Measurements from ENCODE around the gene ISL2. TPM values are rescaled to one million over a fixed set of nuclear protein-coding genes. Genes with fewer than 3 reads are reported as not detected.

Gene ISL2
- total RNA-seq, 2 donors from 2014 or later, result 0.51 to 0.66 TPM

DNA sequence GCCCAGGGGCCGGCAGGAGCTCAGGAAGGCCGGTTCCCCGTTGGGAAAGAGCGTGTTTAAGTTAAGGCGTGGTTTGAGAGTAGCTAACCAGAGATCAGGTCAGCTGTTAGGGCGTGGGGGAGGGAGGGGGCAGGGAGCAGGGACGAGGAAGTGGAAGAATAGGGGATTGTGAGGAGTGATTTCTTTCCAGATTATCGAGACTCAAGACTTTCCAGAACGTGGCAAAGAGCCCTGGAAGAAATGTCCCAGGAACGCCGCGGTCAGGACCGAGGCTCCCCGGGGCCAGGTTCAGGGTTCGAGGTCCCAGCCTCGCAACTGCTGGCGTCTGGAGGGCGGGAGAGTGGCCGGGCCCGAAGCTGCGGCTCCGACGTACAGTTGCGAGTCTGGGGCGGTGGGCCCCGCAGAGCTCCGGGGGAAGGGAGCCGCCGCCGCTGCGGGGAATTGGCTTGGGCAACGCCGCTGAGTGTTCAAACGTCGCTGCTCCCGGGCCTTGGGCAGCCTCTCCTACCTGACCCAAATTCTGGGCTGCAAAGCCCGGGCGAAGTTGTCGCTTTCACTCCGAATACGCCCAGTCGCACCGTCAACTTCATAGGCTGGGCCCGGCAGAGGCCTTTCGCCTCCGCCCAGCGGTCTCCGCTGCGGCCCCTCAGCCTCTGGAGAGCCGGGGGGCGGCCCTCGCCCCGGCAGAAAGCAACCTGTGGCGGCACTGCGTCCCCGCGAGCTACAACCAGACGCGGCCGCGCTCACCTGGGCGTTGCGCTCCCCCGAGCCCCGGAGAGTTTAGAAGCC, 9.5 kb downstream of the ISL2 start:
- Mint-ChIP-seq H3K36me3 (ENCODE audit: low read depth) (no peaks in the 10 kb centered on the region), H3K9me3 (peaks cover 2% of the 10 kb centered on the region), H3K4me1 (peaks cover 22% of the 10 kb centered on the region), H3K4me3 (peak overlapping the region; percentile 54), H3K27me3 (ENCODE audit: insufficient read depth) (peaks cover 92% of the 10 kb centered on the region), H3K27ac (no peak overlapping the region)
- TF ChIP-seq, protein P1, sequence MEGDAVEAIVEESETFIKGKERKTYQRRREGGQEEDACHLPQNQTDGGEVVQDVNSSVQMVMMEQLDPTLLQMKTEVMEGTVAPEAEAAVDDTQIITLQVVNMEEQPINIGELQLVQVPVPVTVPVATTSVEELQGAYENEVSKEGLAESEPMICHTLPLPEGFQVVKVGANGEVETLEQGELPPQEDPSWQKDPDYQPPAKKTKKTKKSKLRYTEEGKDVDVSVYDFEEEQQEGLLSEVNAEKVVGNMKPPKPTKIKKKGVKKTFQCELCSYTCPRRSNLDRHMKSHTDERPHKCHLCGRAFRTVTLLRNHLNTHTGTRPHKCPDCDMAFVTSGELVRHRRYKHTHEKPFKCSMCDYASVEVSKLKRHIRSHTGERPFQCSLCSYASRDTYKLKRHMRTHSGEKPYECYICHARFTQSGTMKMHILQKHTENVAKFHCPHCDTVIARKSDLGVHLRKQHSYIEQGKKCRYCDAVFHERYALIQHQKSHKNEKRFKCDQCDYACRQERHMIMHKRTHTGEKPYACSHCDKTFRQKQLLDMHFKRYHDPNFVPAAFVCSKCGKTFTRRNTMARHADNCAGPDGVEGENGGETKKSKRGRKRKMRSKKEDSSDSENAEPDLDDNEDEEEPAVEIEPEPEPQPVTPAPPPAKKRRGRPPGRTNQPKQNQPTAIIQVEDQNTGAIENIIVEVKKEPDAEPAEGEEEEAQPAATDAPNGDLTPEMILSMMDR (conservative IDR thresholded peaks at IDR 0.05), result no peak
- peaks cover 3% of the 10 kb centered on the region for H3K4me1 ChIP-seq (ENCODE audit: control insufficient read depth, insufficient read depth, low read length)
- H3K36me3 ChIP-seq (ENCODE audit: control insufficient read depth, insufficient read depth, low read length), result no peaks in the 10 kb centered on the region
- peak overlapping the region; percentile 78 for H3K4me3 ChIP-seq (ENCODE audit: low read length)
- 0 to 1% methylated on average over 34 to 65 of the region's 65 CpGs for WGBS, 2 experiments (ENCODE audit: insufficient coverage in 1 of 2, insufficient read length in 1 of 2)
- H3K9me3 ChIP-seq (ENCODE audit: control insufficient read depth, low read length), result no peaks in the 10 kb centered on the region
- H3K27ac ChIP-seq (ENCODE audit: low read depth, low read length), result no peak overlapping the region
- peak; percentile 79 for DNase-seq
- H3K27me3 ChIP-seq (ENCODE audit: control insufficient read depth, insufficient read depth, low read length, poor library complexity, severe bottlenecking), result peaks cover 100% of the 10 kb centered on the region
- no peak overlapping the region for H3K9ac ChIP-seq (ENCODE audit: extremely low read depth, low read length, poor library complexity, severe bottlenecking)

DNA sequence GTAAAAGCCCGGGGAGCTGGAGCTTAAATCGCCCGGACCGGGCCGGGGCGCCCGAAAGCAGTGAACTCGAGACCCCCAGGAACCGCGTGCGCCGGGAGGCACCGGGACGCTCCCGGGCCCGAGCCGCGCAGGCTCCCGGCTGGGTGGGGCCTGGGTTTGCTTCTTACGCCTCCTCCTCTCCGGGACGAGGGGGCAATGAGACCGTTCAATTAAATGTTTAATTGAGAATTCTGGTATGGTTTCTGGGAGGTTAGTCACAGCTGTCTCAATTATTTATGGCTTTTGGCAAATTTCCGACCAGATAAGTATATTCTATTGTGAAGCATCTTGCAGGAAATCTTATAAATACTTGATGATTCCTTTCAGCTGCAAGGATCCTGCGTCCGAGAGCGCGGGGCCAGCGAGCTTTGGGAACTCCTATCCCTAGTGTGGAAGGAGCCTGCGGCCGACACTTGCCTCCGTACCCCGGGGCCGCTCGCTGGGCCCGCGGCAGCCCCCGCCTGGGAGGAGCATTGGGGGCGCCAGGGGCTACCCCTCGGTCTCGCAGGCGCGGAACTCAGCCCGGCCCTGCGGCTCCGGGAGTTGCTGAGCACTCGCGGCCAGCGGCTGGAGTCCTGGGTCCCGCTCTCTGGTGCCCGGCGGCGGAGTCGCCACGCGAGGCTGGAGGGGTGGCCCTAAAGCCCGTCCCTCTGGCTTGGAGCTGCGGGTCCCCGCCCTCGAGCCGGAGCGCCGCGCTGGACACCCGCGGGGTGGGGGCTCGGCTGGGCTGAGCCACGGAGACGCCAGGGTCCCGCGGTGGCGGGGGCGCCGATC, 10.3 kb downstream of the ISL2 start:
- Mint-ChIP-seq H3K27ac (no peak overlapping the region), H3K36me3 (ENCODE audit: low read depth) (no peaks in the 10 kb centered on the region), H3K4me1 (peaks cover 20% of the 10 kb centered on the region), H3K4me3 (peak overlapping the region; percentile 54), H3K27me3 (ENCODE audit: insufficient read depth) (peaks cover 86% of the 10 kb centered on the region), H3K9me3 (peaks cover 2% of the 10 kb centered on the region)
- Histone ChIP-seq H3K27me3 (ENCODE audit: control insufficient read depth, insufficient read depth, low read length, poor library complexity, severe bottlenecking) (peaks cover 100% of the 10 kb centered on the region), H3K36me3 (ENCODE audit: control insufficient read depth, insufficient read depth, low read length) (no peaks in the 10 kb centered on the region), H3K9me3 (ENCODE audit: control insufficient read depth, low read length) (no peaks in the 10 kb centered on the region), H3K4me3 (ENCODE audit: low read length) (peak overlapping the region; percentile 78), H3K9ac (ENCODE audit: extremely low read depth, low read length, poor library complexity, severe bottlenecking) (no peak overlapping the region), H3K4me1 (ENCODE audit: control insufficient read depth, insufficient read depth, low read length) (no peaks in the 10 kb centered on the region), H3K27ac (ENCODE audit: low read depth, low read length) (no peak overlapping the region)
- DNase-seq, result peak; percentile 74
- TF ChIP-seq, protein P1 (conservative IDR thresholded peaks at IDR 0.05), result no peak
- 0 to 1% methylated on average over 21 to 69 of the region's 74 CpGs for WGBS, 2 experiments (ENCODE audit: insufficient coverage in 1 of 2, insufficient read length in 1 of 2)

DNA sequence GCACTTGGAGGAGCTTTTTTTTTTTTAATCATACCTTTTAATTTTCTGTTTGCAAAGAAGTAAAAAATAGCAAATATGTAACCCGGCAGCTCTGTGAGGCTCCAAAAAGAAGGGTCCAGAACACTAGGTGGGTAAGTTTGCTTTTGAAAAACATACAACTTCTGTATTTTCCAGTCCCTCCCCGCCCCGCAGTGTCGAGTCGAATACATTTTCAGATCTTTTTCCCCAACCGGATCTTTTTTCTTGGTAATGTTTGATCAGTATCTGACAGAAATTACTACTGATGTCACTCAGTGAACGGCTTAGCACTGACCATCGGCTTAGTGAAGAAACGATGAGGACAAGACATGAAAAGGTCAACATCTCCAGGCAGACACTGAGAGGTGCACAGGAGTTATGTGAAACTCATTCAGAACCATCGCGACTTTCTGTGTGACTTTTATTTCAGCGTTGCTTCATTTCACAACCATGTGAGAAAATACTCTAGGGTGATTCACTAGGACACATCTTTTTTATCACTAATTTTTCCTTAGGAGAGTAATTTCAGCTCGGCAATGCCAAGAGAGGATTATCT, 11.0 kb downstream of the ISL2 start:
- H3K4me1 Mint-ChIP-seq, result peaks cover 18% of the 10 kb centered on the region
- WGBS, 2 experiments (ENCODE audit: insufficient coverage in 1 of 2, insufficient read length in 1 of 2), result 0 to 5% methylated on average over 6 to 13 of the region's 13 CpGs
- TF ChIP-seq, protein P1 (conservative IDR thresholded peaks at IDR 0.05), result no peak

More for the DNA sequence above, 11.0 kb downstream of the ISL2 start:
- DNase-seq, result no peak
- Mint-ChIP-seq H3K27ac (no peak overlapping the region), H3K36me3 (ENCODE audit: low read depth) (no peaks in the 10 kb centered on the region), H3K9me3 (no peaks in the 10 kb centered on the region), H3K4me3 (peak overlapping the region; percentile 54), H3K27me3 (ENCODE audit: insufficient read depth) (peaks cover 83% of the 10 kb centered on the region)
- Histone ChIP-seq H3K4me1 (ENCODE audit: control insufficient read depth, insufficient read depth, low read length) (no peaks in the 10 kb centered on the region), H3K27me3 (ENCODE audit: control insufficient read depth, insufficient read depth, low read length, poor library complexity, severe bottlenecking) (peaks cover 93% of the 10 kb centered on the region), H3K36me3 (ENCODE audit: control insufficient read depth, insufficient read depth, low read length) (no peaks in the 10 kb centered on the region), H3K9ac (ENCODE audit: extremely low read depth, low read length, poor library complexity, severe bottlenecking) (no peak overlapping the region), H3K4me3 (ENCODE audit: low read length) (peak overlapping the region; percentile 78), H3K9me3 (ENCODE audit: control insufficient read depth, low read length) (no peaks in the 10 kb centered on the region), H3K27ac (ENCODE audit: low read depth, low read length) (no peak overlapping the region)

Data from endodermal cell (in vitro differentiated cells).